ENCODE measurements around the gene OTOGL. TPM values are rescaled to one million over a fixed set of nuclear protein-coding genes. Genes with fewer than 3 reads are reported as not detected.

Gene OTOGL
- total RNA-seq, 4 donors from 2014 or later: 0.03 to 0.10 (median 0.04) TPM; not detected in 1

DNA sequence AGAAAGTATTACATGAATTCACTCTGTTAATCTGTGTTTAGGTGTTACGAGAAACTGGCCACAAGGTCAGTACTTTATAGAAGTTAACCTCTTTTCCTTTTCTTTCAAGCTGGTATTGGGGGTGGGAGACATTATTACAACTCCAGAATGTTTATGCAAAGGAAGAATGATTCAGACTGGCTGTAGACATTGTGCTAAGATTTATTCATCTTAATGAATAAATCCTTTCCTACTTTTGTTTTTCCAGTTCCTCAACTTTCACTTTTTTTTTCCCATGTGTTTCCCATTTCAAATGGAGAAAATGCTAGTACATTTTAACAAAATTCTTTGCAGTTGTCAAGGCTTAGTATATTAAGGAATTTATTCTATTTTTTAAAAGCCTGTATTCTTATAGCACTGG, 1.3 kb downstream of the OTOGL start:
- DNase-seq (no peak), ATAC-seq (no peak)
- intact Hi-C loops (cut with DNase I; ENCODE audit: low total_unique reads) (no loop called here), in situ Hi-C loops (cut with MboI; ENCODE audit: low sequenced_read_pairs in 4 of 4) (no loop called here)
- Histone ChIP-seq H3K36me3 (no peaks in the 10 kb centered on the region), H3K27me3 (no peaks in the 10 kb centered on the region), H3K9me3 (no peaks in the 10 kb centered on the region), H3K4me3 (no peak overlapping the region), H3K27ac (no peak overlapping the region), H3K4me1 (no peaks in the 10 kb centered on the region)
- TF ChIP-seq POLR2A (IDR thresholded peaks at IDR 0.05): no peak
- TF ChIP-seq, protein P1, sequence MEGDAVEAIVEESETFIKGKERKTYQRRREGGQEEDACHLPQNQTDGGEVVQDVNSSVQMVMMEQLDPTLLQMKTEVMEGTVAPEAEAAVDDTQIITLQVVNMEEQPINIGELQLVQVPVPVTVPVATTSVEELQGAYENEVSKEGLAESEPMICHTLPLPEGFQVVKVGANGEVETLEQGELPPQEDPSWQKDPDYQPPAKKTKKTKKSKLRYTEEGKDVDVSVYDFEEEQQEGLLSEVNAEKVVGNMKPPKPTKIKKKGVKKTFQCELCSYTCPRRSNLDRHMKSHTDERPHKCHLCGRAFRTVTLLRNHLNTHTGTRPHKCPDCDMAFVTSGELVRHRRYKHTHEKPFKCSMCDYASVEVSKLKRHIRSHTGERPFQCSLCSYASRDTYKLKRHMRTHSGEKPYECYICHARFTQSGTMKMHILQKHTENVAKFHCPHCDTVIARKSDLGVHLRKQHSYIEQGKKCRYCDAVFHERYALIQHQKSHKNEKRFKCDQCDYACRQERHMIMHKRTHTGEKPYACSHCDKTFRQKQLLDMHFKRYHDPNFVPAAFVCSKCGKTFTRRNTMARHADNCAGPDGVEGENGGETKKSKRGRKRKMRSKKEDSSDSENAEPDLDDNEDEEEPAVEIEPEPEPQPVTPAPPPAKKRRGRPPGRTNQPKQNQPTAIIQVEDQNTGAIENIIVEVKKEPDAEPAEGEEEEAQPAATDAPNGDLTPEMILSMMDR (IDR thresholded peaks at IDR 0.05 in 4 of 5, conservative IDR thresholded peaks at IDR 0.05 in 1 of 5): no peak

DNA sequence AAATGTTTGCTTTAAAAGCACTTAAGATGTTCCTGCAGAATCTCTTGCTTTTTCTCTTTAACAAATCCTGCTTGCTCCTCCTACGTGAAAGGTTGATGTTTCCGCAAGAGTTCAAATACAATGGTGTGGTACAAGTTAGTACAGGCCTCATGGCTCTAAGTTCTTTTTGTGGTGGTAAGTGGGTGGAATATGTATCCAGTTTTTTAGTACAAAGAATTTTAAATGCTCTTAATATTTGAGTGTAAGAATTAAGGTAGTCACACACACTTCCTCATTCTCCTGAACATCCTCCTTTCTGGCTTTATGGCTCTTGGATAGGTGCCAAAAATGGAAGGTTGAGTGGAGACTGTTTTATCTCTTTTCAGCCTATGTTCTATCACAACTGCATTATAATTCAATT, 1.8 kb downstream of the OTOGL start:
- Histone ChIP-seq H3K9me3 (no peaks in the 10 kb centered on the region), H3K27ac (no peak overlapping the region), H3K4me3 (no peak overlapping the region), H3K4me1 (no peaks in the 10 kb centered on the region), H3K27me3 (no peaks in the 10 kb centered on the region), H3K36me3 (no peaks in the 10 kb centered on the region)
- in situ Hi-C loops (cut with MboI; ENCODE audit: low sequenced_read_pairs in 4 of 4) (no loop called here), intact Hi-C loops (cut with DNase I; ENCODE audit: low total_unique reads) (no loop called here)
- ATAC-seq: no peak
- DNase-seq: no peak
- no peak for TF ChIP-seq POLR2A (IDR thresholded peaks at IDR 0.05)
- TF ChIP-seq, protein P1 (IDR thresholded peaks at IDR 0.05 in 4 of 5, conservative IDR thresholded peaks at IDR 0.05 in 1 of 5): no peak

- no peak for ATAC-seq
- Histone ChIP-seq H3K27ac (no peak overlapping the region), H3K9me3 (no peaks in the 10 kb centered on the region), H3K27me3 (no peaks in the 10 kb centered on the region), H3K4me1 (no peaks in the 10 kb centered on the region), H3K4me3 (no peak overlapping the region), H3K36me3 (no peaks in the 10 kb centered on the region)
- in situ Hi-C loops (cut with MboI; ENCODE audit: low sequenced_read_pairs in 4 of 4) (no loop called here), intact Hi-C loops (cut with DNase I; ENCODE audit: low total_unique reads) (no loop called here)
- DNase-seq: no peak
- TF ChIP-seq POLR2A (IDR thresholded peaks at IDR 0.05): no peak
- TF ChIP-seq, protein P1 (IDR thresholded peaks at IDR 0.05 in 4 of 5, conservative IDR thresholded peaks at IDR 0.05 in 1 of 5): no peak
Observed at GRCh38 chr12:80107221-80107620, 7.9 kb downstream of the OTOGL start.

GRCh38 chr12:80116735-80117134, 17.4 kb downstream of the OTOGL start:
- in situ Hi-C loops (cut with MboI; ENCODE audit: low sequenced_read_pairs in 4 of 4): no loop called here

More at GRCh38 chr12:80116735-80117134, 17.4 kb downstream of the OTOGL start:
- Histone ChIP-seq H3K4me1 (peaks cover 0 to 4% of the 10 kb centered on the region in 2 donors), H3K9me3 (no peaks in the 10 kb centered on the region), H3K36me3 (no peaks in the 10 kb centered on the region), H3K4me3 (no peak overlapping the region), H3K27ac (no peak overlapping the region), H3K27me3 (no peaks in the 10 kb centered on the region)
- ATAC-seq (no peak), DNase-seq (no peak)
- intact Hi-C loops (cut with DNase I; ENCODE audit: low total_unique reads): no loop called here
- TF ChIP-seq POLR2A (IDR thresholded peaks at IDR 0.05): no peak
- TF ChIP-seq, protein P1 (IDR thresholded peaks at IDR 0.05 in 4 of 5, conservative IDR thresholded peaks at IDR 0.05 in 1 of 5): no peak
